HepG2 (cell line): ENCODE measurements around the gene ING5. TPM values are rescaled to one million over a fixed set of nuclear protein-coding genes. Genes with fewer than 3 reads are reported as not detected.

Experiments used
- HDAC6 ChIP-seq: fragments of 200-600 bp; sonication (generic); IDR thresholded peaks from 2 replicates; pipeline ENCODE4 v1.7.0; 2017; ENCODE audit warnings: mild to moderate bottlenecking, antibody characterized with exemption, low read length, low read depth
- SETDB1 ChIP-seq: sonication (generic); formaldehyde crosslinking; IDR thresholded peaks from 2 replicates; pipeline ENCODE4 v1.5.1; 2020; ENCODE audit warnings: missing genetic modification reagents, mild to moderate bottlenecking, borderline replicate concordance
- SP2 ChIP-seq: sonication (generic); formaldehyde crosslinking; IDR thresholded peaks from 2 replicates; pipeline ENCODE4 v1.5.1; 2020; ENCODE audit warnings: mild to moderate bottlenecking, missing genetic modification reagents
- ZC3H13 ChIP-seq: sonication (generic); formaldehyde crosslinking; IDR thresholded peaks from 2 replicates; pipeline ENCODE4 v1.8.1; 2023; ENCODE audit warnings: mild to moderate bottlenecking, missing genetic modification reagents, moderate library complexity
- ZNF30 ChIP-seq: sonication (generic); formaldehyde crosslinking; IDR thresholded peaks from 2 replicates; pipeline ENCODE4 v1.5.0; 2020; ENCODE audit warnings: mild to moderate bottlenecking, missing genetic modification reagents
- ZNF34 ChIP-seq: sonication (generic); formaldehyde crosslinking; IDR thresholded peaks from 2 replicates; pipeline ENCODE4 v1.4.0; 2020; ENCODE audit warnings: mild to moderate bottlenecking, missing genetic modification reagents, borderline replicate concordance
- ZNF558 ChIP-seq: sonication (generic); formaldehyde crosslinking; IDR thresholded peaks from 2 replicates; pipeline ENCODE4 v1.9.0; 2022; ENCODE audit warnings: mild to moderate bottlenecking, missing genetic modification reagents, borderline replicate concordance
- polyA plus RNA-seq, 8 experiments: library from polyadenylated mRNA; depleted of rRNA in 3 of 8; stranded (reverse) in 7 of 8; unstranded in 1 of 8; fragments of >200 nt; fragmentation: Illumina TruSeq in 4 of 8; extraction: Trizol in 4 of 8; gene quantifications; 2 replicates each; pipeline versions ENCODE4 v1.2.1 to v1.2.3, GENCODE V29; 2011 to 2016; ENCODE audit warnings: low read depth in 4 of 8, missing spikeins in 1 of 8, mixed read lengths in 1 of 8; ENCODE audit not compliant: insufficient read depth in 1 of 8
- total RNA-seq, 5 experiments: library from RNA; depleted of rRNA; stranded (reverse); fragments of >200 nt; fragmentation: Illumina TruSeq; extraction: Trizol; gene quantifications; 2 replicates each; pipeline ENCODE4 v1.2.3, GENCODE V29; 2016; ENCODE audit warnings: low read depth in 1 of 5
- TF ChIP-seq, protein P1 (sequence below): sonication (generic); formaldehyde crosslinking; IDR thresholded peaks from 2 replicates; pipeline ENCODE4 v1.5.1; 2020; ENCODE audit warnings: missing genetic modification reagents, mild to moderate bottlenecking, borderline replicate concordance
- TF ChIP-seq, protein P2 (sequence below): sonication (generic); formaldehyde crosslinking; conservative IDR thresholded peaks from 2 replicates; pipeline ENCODE4 v1.8.0; 2022; ENCODE audit warnings: low read depth, missing genetic modification reagents
- TF ChIP-seq, protein P3 (sequence below): sonication (generic); formaldehyde crosslinking; IDR thresholded peaks from 2 replicates; pipeline ENCODE4 v1.4.0; 2020; ENCODE audit warnings: missing genetic modification reagents, borderline replicate concordance
- TF ChIP-seq, protein P4 (sequence below): sonication (generic); formaldehyde crosslinking; IDR thresholded peaks from 2 replicates; pipeline ENCODE4 v1.5.0; 2020; ENCODE audit warnings: missing genetic modification reagents
- TF ChIP-seq, protein P5 (sequence below): sonication (generic); formaldehyde crosslinking; IDR thresholded peaks from 2 replicates; pipeline ENCODE4 v1.5.1; 2020; ENCODE audit warnings: missing genetic modification reagents, mild to moderate bottlenecking, borderline replicate concordance
- TF ChIP-seq, protein P6 (sequence below): sonication (generic); formaldehyde crosslinking; IDR thresholded peaks from 2 replicates; pipeline ENCODE4 v1.4.0; 2020; ENCODE audit warnings: low read depth, missing genetic modification reagents

ING5 gene
- total and polyA plus RNA-seq, 2 of the 13 experiments (the other 11 are each of a cell fraction or from before 2014, with no cell fraction given) = 61.9 to 71.9 TPM

DNA sequence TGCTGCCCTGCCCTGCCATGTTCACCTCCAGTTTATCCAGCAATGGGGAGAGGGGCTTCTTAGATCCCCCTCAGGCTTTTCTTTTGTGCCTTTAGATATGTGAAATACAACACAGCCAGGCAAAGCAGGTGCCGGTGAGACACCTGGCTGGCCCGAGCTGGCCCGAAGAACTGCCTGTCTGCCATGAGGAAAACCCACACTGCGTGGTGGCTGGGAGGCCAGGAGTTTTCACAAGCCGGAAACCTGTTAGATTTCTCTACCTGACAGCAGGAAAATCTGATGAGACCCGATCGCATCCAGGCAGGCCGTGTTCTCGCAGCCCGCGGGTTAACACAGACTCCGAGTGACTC, 69.1 kb downstream of the ING5 start (continued):
- TF ChIP-seq, protein P1, sequence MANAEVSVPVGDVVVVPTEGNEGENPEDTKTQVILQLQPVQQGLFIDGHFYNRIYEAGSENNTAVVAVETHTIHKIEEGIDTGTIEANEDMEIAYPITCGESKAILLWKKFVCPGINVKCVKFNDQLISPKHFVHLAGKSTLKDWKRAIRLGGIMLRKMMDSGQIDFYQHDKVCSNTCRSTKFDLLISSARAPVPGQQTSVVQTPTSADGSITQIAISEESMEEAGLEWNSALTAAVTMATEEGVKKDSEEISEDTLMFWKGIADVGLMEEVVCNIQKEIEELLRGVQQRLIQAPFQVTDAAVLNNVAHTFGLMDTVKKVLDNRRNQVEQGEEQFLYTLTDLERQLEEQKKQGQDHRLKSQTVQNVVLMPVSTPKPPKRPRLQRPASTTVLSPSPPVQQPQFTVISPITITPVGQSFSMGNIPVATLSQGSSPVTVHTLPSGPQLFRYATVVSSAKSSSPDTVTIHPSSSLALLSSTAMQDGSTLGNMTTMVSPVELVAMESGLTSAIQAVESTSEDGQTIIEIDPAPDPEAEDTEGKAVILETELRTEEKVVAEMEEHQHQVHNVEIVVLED (CRISPR knock-in tag) = 0 out of 2 replicates have a peak, but pooled peaks have one; percentile 14
- TF ChIP-seq HDAC6 = no peak
- TF ChIP-seq, protein P2, sequence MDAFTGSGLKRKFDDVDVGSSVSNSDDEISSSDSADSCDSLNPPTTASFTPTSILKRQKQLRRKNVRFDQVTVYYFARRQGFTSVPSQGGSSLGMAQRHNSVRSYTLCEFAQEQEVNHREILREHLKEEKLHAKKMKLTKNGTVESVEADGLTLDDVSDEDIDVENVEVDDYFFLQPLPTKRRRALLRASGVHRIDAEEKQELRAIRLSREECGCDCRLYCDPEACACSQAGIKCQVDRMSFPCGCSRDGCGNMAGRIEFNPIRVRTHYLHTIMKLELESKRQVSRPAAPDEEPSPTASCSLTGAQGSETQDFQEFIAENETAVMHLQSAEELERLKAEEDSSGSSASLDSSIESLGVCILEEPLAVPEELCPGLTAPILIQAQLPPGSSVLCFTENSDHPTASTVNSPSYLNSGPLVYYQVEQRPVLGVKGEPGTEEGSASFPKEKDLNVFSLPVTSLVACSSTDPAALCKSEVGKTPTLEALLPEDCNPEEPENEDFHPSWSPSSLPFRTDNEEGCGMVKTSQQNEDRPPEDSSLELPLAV (CRISPR knock-in tag) = no peak
- peak; percentile 97; the same call in 1 of the 2 replicates for TF ChIP-seq ZNF558 (CRISPR knock-in tag)
- 0 out of 2 replicates have a peak, but pooled peaks have one; percentile 48 for TF ChIP-seq SETDB1
- TF ChIP-seq, protein P3, sequence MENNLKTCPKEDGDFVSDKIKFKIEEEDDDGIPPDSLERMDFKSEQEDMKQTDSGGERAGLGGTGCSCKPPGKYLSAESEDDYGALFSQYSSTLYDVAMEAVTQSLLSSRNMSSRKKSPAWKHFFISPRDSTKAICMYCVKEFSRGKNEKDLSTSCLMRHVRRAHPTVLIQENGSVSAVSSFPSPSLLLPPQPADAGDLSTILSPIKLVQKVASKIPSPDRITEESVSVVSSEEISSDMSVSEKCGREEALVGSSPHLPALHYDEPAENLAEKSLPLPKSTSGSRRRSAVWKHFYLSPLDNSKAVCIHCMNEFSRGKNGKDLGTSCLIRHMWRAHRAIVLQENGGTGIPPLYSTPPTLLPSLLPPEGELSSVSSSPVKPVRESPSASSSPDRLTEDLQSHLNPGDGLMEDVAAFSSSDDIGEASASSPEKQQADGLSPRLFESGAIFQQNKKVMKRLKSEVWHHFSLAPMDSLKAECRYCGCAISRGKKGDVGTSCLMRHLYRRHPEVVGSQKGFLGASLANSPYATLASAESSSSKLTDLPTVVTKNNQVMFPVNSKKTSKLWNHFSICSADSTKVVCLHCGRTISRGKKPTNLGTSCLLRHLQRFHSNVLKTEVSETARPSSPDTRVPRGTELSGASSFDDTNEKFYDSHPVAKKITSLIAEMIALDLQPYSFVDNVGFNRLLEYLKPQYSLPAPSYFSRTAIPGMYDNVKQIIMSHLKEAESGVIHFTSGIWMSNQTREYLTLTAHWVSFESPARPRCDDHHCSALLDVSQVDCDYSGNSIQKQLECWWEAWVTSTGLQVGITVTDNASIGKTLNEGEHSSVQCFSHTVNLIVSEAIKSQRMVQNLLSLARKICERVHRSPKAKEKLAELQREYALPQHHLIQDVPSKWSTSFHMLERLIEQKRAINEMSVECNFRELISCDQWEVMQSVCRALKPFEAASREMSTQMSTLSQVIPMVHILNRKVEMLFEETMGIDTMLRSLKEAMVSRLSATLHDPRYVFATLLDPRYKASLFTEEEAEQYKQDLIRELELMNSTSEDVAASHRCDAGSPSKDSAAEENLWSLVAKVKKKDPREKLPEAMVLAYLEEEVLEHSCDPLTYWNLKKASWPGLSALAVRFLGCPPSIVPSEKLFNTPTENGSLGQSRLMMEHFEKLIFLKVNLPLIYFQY = no peak
- TF ChIP-seq, protein P4, sequence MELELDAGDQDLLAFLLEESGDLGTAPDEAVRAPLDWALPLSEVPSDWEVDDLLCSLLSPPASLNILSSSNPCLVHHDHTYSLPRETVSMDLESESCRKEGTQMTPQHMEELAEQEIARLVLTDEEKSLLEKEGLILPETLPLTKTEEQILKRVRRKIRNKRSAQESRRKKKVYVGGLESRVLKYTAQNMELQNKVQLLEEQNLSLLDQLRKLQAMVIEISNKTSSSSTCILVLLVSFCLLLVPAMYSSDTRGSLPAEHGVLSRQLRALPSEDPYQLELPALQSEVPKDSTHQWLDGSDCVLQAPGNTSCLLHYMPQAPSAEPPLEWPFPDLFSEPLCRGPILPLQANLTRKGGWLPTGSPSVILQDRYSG = peak; percentile 21; the same call in 1 of the 2 replicates
- peak; percentile 79; the same call in 1 of the 2 replicates for TF ChIP-seq ZNF30 (CRISPR knock-in tag)
- TF ChIP-seq ZNF34 (CRISPR knock-in tag) = 0 out of 2 replicates have a peak, but pooled peaks have one; percentile 1
- TF ChIP-seq SP2 = no peak
- TF ChIP-seq, protein P5, sequence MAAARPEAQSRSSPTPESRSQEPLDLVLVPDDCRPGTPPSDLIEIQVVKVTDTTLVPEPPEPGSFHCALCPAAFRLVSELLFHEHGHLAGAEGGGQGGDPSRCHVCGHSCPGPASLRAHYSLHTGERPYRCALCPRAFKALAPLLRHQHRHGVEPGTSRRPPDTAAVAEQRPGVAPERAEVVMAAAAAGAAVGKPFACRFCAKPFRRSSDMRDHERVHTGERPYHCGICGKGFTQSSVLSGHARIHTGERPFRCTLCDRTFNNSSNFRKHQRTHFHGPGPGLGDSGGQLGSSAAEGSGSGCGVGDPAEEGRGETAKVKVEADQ (CRISPR knock-in tag) = 0 out of 2 replicates have a peak, but pooled peaks have one; percentile 13
- TF ChIP-seq ZC3H13 (CRISPR knock-in tag) = no peak
- TF ChIP-seq, protein P6, sequence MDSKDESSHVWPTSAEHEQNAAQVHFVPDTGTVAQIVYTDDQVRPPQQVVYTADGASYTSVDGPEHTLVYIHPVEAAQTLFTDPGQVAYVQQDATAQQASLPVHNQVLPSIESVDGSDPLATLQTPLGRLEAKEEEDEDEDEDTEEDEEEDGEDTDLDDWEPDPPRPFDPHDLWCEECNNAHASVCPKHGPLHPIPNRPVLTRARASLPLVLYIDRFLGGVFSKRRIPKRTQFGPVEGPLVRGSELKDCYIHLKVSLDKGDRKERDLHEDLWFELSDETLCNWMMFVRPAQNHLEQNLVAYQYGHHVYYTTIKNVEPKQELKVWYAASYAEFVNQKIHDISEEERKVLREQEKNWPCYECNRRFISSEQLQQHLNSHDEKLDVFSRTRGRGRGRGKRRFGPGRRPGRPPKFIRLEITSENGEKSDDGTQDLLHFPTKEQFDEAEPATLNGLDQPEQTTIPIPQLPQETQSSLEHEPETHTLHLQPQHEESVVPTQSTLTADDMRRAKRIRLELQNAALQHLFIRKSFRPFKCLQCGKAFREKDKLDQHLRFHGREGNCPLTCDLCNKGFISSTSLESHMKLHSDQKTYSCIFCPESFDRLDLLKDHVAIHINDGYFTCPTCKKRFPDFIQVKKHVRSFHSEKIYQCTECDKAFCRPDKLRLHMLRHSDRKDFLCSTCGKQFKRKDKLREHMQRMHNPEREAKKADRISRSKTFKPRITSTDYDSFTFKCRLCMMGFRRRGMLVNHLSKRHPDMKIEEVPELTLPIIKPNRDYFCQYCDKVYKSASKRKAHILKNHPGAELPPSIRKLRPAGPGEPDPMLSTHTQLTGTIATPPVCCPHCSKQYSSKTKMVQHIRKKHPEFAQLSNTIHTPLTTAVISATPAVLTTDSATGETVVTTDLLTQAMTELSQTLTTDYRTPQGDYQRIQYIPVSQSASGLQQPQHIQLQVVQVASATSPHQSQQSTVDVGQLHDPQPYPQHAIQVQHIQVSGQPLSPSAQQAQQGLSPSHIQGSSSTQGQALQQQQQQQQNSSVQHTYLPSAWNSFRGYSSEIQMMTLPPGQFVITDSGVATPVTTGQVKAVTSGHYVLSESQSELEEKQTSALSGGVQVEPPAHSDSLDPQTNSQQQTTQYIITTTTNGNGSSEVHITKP (CRISPR knock-in tag) = no peak
